GM18505 (cell line): Measurements from ENCODE around the gene NISCH.

Source experiments
- ATAC-seq: cut with Tn5 transposase; IDR thresholded peaks from one replicate; pipeline ENCODE4 v1.9.1; 2021; ENCODE audit not compliant: unreplicated experiment
- POLR2A ChIP-seq: IDR thresholded peaks from 4 replicates; pipeline ENCODE4 v1.6.1; 2011; ENCODE audit warnings: borderline replicate concordance; ENCODE audit not compliant: insufficient read depth, insufficient read length; ENCODE audit errors: extremely low read depth

Gene NISCH

GRCh38 chr3:52430416-52430810, 25.0 kb upstream of the NISCH start:
- no peak for TF ChIP-seq POLR2A
- no peak for ATAC-seq

- TF ChIP-seq POLR2A: no peak
- no peak for ATAC-seq
Observed at GRCh38 chr3:52431459-52432223, 23.8 kb upstream of the NISCH start.

DNA sequence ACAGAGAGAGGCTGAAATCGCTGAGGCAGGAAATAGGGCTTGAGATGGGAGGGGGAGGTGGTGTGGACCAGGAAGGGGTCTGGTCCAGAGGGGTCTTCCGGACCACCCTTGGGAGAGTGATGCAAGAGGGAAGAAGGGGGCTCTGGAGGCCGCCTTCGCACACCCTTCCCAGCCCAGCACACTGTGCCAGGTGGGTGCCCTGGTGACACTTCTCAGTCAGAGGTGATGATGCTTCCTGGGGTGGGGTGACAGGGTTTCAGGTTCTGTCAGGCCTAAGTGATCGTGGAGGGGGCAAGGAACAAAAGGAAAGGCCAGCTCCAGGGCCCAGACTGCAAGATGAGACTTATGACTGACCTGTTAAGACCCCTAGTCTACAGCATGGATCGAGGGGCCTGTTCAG, 23.2 kb upstream of the NISCH start:
- TF ChIP-seq POLR2A: no peak
- no peak for ATAC-seq

DNA sequence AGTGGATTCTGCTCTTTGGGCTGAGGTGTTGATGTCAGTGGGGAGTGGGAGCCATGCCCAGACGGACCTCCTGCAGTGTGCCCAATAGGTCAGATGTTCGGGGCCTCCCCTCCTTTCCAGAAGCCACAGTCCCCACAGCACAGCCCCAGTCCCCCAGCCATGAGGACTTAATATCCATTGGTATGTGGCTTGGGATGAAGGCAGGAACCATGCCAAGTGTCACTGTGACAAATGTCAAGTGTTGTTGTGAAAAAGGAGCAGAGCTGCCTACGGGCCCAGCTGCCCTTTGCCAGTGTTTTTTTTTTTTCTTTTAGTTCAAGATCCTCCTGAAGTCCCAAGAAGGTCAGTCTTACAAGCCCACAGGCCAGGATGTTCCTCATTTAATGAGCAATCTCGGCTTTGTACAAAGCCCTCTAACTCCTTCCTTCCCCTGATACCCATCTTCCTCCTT, 22.7 kb upstream of the NISCH start:
- no peak for TF ChIP-seq POLR2A
- no peak for ATAC-seq

DNA sequence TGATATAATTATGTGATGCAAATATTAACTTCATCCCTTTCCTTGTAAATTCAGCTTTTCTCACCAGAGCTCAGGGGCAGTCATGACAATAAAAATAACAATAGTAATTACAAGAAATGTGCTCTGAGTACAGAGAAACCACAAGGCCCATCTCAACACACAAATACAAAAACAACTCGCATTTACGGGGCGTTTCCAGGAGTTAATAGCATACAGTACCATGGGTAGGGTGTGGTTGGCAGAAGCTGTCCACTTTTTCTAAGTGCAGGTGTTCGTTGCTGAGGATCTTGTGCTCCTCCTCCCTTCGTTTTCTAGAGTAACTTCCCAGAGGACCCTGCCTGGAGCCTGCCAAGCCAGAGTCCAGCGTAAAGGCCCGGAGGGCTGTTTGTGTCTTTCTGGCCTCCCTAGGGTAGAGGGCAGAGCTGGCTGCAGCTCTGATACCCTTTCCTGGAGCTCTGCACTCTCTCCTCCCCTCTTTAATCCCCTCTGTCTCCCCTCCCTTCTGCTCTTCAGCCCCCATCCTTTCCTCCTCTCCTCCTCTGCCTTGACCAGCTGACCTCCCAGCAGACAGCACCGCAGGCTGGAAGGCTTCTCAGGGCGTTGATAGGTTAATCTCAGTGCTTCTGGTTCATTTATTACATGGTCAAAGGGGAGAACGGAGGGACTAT, 21.9 kb upstream of the NISCH start:
- no peak for ATAC-seq
- TF ChIP-seq POLR2A: no peak

GRCh38 chr3:52433996-52434479, 21.4 kb upstream of the NISCH start:
- TF ChIP-seq POLR2A: no peak
- no peak for ATAC-seq

- ATAC-seq: no peak
Observed at GRCh38 chr3:52434491-52435115, 20.8 kb upstream of the NISCH start.

DNA sequence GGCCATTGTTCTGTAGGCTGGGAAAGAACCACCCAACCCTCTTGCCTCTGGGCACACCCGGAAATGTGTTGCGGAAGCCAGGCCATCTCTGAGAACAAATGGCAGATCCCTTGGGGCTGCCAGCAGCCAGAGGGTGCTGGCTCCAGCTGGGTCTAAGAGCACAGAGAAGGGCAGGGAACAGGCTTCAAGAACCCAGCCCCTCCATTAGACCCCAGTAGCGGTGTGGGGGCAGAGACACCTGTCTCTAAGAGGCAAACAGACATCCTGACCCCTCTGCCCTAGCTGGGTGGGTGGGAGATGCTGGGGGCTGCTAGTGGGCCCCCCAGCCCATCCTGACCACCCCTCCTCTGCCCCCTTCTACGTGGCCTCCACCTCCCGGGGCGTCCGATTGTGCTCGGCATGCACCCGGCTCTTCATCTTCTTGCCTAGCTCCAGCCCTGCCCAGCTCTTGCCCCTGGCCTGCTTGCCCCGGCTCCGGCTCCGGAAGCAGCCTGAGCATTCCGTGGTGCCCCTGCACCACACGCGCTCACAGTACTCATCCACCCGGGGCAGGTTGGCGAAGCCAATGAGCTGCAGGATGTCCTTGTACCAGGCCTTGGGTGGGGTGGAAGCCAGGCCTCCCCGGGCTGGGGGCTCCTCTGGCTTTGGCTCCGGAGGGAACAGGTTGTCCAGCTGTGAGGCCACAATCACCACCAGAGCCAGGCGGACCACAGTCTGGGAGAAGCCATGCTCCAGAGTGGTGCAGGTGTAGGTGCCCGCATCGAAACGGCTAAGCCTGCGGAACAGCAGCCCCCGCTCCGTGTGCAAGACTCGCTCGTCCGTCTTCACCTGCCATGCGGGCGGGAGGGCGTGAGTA, 19.9 kb upstream of the NISCH start:
- TF ChIP-seq POLR2A: no peak
- no peak for ATAC-seq

More at GRCh38 chr3:52434491-52435115, 20.8 kb upstream of the NISCH start:
- no peak for TF ChIP-seq POLR2A

DNA sequence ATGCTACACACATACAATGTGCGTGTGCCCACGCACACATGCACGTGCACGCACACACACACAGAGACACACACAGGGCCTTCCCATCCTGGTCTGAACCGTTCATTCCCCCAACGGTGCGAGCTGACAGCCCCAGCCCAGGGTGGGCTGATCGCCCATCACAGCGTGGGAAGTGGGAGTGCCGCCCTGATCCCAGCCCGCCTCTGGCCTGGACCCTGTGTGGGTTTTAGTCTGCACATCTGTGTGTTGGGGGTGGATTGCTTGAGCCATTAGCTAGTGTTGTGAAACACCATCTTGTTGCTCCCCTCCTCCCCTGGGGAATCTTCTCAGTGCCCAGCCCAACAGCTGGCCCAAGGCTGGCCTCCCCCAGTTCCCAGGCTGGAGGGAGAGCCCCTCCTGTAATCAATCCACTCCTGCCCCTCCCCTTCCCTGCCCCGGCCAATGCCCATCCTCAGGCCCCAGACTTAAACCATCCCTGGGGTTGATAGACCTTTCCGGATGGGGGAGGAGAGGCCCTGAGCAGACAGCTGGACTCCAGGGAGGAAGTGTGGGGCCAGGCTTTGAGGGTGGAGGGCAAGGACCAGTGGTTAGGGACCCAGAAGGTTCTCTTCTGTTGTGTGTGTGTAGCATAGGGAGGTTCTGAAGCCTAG, 18.8 kb upstream of the NISCH start:
- no peak for TF ChIP-seq POLR2A
- ATAC-seq: no peak

- no peak for ATAC-seq
- TF ChIP-seq POLR2A: no peak
Observed at GRCh38 chr3:52437326-52438103, 17.9 kb upstream of the NISCH start.

DNA sequence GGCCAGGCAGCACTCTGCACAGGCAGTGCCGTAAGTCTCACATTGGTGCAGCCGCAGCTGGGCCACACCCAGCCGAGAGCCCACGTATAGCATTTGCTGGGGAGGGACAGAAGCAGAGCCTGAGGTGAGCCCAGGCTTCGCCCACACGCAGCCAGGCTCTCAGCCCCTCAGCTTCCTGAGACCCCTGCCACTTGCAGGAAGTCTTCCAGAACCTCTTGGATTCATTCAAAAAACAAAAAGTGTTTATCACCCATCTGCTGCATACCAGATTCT, 17.4 kb upstream of the NISCH start:
- TF ChIP-seq POLR2A: no peak
- ATAC-seq: no peak

GRCh38 chr3:52438579-52439425, 16.6 kb upstream of the NISCH start:
- no peak for ATAC-seq
- TF ChIP-seq POLR2A: no peak
